Measurements from ENCODE around the gene MOB1A. TPM values are rescaled to one million over a fixed set of nuclear protein-coding genes. Genes with fewer than 3 reads are reported as not detected.
"Not testable (repeated sequence)": the region's sequence is repeated elsewhere in the genome, so short reads cannot be mapped to it uniquely, and the experiment has no call there.

Gene MOB1A
- total RNA-seq, 1 experiment from 2014 or later = 117 TPM

DNA sequence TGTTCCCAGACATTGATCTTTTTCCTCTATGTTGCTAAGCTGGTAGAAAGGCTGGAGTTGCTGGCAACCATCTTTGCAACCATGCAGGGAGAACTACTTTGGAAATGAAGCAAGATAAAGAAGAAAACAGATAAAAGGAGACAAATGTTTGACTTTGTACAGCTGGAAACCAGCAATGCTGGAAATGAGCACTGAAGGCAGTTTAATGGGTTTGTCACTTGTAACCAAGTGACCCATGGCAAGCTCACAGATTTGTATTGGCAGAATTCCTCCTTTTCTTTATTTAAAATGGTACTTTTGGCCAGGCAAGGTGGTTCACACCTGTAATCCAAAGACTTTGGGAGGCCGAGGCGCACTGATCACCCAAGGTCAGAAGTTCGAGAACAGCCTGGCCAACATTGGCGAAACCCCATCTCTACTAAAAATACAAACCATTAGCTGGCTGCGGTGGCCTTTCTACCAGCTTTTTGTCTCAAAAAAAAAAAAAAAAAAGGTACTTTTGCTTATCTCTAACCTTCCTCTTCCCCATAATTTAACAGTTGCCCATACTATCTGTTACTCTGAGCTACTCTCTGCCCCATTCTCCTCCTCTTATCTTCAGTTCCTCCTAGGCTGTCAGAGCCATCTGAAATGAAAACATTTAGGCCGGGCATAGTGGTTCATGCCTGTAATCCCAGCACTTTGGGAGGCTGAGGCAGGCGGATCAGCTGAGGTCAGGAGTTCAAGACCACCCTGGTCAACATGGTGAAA lies 28.9 kb downstream of the MOB1A start:
- DNase-seq (ENCODE audit: extremely low read depth, low read depth) = no peak

DNA sequence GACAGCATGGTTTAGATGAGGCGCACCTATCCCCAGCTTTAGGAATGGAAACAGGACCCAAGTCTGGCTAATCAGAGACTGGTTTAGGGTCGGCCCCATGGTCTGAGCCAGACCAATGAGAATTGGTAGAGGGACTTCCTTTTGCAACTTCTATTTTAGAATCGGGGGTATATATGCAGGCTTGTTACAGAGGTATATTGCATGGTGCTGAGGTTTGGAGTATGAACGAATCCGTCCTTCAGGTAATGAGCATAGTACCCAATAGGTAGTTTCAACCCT lies 29.5 kb downstream of the MOB1A start:
- no peak for DNase-seq (ENCODE audit: extremely low read depth, low read depth)

GRCh38 chr2:74148457-74149246 lies 30.0 kb downstream of the MOB1A start:
- no peak for DNase-seq (ENCODE audit: extremely low read depth, low read depth)

GRCh38 chr2:74147727-74148456 lies 30.8 kb downstream of the MOB1A start, which contains the start of gene BOLA3:
Gene BOLA3 (minus strand): TSS chr2:74147912. CDS start chr2:74147874, 38 bp downstream.
- DNase-seq (ENCODE audit: extremely low read depth, low read depth) = peak; percentile 81

GRCh38 chr2:74146929-74147726 lies 31.6 kb downstream of the MOB1A start:
- DNase-seq (ENCODE audit: extremely low read depth, low read depth) = no peak

- no peak for DNase-seq (ENCODE audit: extremely low read depth, low read depth)
Measured at GRCh38 chr2:74142340-74142739, 36.3 kb downstream of the MOB1A start.

DNA sequence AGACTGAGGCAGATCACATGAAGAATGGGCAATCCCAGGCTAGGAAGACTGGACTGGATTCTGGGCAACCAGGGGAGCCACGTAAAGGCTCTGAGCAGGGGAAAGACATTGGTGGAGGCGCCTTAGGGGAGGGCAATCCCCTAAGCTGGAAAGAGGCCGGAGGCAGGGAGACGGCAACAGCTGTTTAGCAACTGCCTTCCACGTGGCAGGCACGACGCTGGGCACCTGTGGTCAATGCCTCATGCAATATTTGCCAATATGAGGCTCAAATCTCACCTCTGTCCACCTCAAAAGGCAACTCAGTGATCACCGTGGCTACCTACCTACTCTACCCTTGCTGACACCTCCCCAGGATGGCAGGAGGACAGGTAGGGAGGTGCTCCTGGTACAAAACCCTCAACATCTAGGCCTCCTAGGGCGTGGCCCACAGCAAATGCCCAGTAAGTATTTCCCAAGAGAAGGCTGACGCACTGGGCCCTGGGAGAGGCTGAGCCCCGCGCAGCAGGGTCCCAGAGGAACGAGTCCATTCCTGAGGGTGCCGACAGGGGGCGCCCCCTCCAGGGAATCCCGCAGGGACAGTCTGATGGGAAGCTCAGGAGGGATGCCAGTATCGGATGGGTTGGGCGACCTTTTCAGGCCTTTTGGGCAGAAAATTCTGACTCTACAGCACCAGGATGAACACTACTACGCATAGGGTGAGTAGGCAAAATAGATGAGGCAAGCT lies 39.9 kb downstream of the MOB1A start:
- no peak for DNase-seq (ENCODE audit: extremely low read depth, low read depth)

- no peak for DNase-seq (ENCODE audit: extremely low read depth, low read depth)
Measured at GRCh38 chr2:74137651-74138599, 40.8 kb downstream of the MOB1A start.

- DNase-seq (ENCODE audit: extremely low read depth, low read depth) = no peak
Measured at GRCh38 chr2:74131901-74132300, 46.8 kb downstream of the MOB1A start.

GRCh38 chr2:74130211-74130995 lies 48.3 kb downstream of the MOB1A start:
- DNase-seq (ENCODE audit: extremely low read depth, low read depth) = no peak

- DNase-seq (ENCODE audit: extremely low read depth, low read depth) = no peak
Measured at GRCh38 chr2:74128206-74128605, 50.5 kb downstream of the MOB1A start.

GRCh38 chr2:74123955-74124354 lies 54.7 kb downstream of the MOB1A start:
- DNase-seq (ENCODE audit: extremely low read depth, low read depth) = not testable (repeated sequence)

DNA sequence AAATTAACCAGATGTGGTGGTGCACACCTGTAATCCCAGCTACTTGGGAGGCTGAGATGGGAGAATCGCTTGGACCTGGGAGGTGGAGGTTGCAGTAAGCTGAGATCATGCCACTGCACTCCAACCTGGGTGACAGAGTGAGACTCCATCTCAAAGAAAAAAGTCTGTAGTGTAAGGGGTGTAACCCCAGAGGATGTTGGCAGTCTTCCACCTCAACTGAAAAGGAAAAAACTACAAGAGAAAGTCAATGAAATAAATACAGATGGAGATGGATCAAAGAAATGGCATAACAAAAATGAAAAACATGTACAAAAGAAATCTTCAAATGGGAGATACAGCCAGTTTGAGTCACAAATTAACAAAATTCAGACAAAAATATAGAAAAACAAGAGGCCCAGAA lies 56.8 kb downstream of the MOB1A start:
- not testable (repeated sequence) for DNase-seq (ENCODE audit: extremely low read depth, low read depth)

GRCh38 chr2:74119912-74120825 lies 58.5 kb downstream of the MOB1A start:
- DNase-seq (ENCODE audit: extremely low read depth, low read depth) = peak; percentile 81

DNA sequence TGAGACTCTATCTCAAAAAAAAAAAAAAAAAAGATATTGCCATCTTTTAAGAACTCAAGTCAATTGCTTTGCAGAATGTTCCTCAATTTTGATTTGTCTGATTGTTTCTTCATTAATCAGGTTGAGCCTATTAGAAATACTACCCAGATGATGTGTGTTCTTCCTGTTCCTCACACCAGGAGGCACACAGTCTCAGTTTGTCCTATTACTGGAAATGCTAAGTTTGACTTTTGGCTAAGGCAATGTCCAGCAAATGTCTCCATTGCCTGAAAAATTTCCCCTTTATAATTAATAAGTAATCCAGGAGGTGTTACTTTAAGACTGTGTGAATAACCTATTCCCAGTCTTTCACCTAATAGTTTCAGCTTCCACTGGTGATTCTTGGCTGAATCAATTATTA lies 59.3 kb downstream of the MOB1A start:
- DNase-seq (ENCODE audit: extremely low read depth, low read depth) = no peak

DNA sequence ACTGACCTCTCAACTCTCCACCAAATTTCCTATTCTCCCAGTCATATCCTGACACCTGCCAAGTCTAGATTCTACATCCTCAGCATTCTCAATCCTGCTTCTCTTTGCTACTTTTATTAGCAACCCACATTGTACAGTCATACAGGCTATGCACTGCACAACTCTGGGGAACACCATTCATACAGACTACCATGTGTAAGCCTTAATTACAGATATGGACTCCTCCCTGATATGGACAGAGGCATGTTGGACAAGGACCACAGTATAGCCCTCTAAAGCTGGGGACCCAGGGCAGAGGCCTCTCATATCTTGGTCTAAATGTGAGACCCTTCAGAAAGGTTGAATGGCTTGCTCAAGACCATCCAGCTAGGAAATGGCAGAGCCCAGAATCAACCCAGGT lies 67.3 kb downstream of the MOB1A start:
- DNase-seq (ENCODE audit: extremely low read depth, low read depth) = no peak

- no peak for DNase-seq (ENCODE audit: extremely low read depth, low read depth)
Measured at GRCh38 chr2:74110537-74110936, 68.1 kb downstream of the MOB1A start.
